Hepatic stellate cell (primary cell): ENCODE measurements around the gene LRMDA.
A peak's percentile ranks its signal among the peaks of the same experiment; 100 is the strongest.

Experiments used
- DNase-seq: peaks from one replicate; pipeline ENCODE4 v3.0.0; 2011; ENCODE audit warnings: low spot score

The LRMDA gene

GRCh38 chr10:75476985-75477384 is 45.6 kb downstream of the LRMDA start:
- no peak for DNase-seq

GRCh38 chr10:75477680-75478079 is 46.3 kb downstream of the LRMDA start:
- no peak for DNase-seq

- no peak for DNase-seq
Observed at GRCh38 chr10:75480374-75480773, 49.0 kb downstream of the LRMDA start.

GRCh38 chr10:75483188-75483587 is 51.8 kb downstream of the LRMDA start:
- DNase-seq, result no peak

GRCh38 chr10:75484717-75485116 is 53.3 kb downstream of the LRMDA start:
- DNase-seq, result no peak

- DNase-seq, result no peak
Observed at GRCh38 chr10:75486591-75486990, 55.2 kb downstream of the LRMDA start.

- DNase-seq, result no peak
Observed at GRCh38 chr10:75487087-75487754, 55.8 kb downstream of the LRMDA start.

GRCh38 chr10:75487755-75488125 is 56.3 kb downstream of the LRMDA start:
- DNase-seq, result no peak

- no peak for DNase-seq
Observed at GRCh38 chr10:75492173-75492925, 60.9 kb downstream of the LRMDA start.

GRCh38 chr10:75493464-75493863 is 62.0 kb downstream of the LRMDA start:
- no peak for DNase-seq

- DNase-seq, result no peak
Observed at GRCh38 chr10:75495434-75496190, 64.2 kb downstream of the LRMDA start.

GRCh38 chr10:75496191-75496567 is 64.8 kb downstream of the LRMDA start:
- DNase-seq, result no peak

- DNase-seq, result peak; percentile 18
Observed at GRCh38 chr10:75497997-75498883, 66.8 kb downstream of the LRMDA start.

- DNase-seq, result no peak
Observed at GRCh38 chr10:75498884-75499350, 67.5 kb downstream of the LRMDA start.

GRCh38 chr10:75499556-75500160 is 68.2 kb downstream of the LRMDA start:
- DNase-seq, result no peak

GRCh38 chr10:75502389-75502788 is 71.0 kb downstream of the LRMDA start:
- DNase-seq, result no peak

GRCh38 chr10:75502838-75503237 is 71.4 kb downstream of the LRMDA start:
- DNase-seq, result no peak

- no peak for DNase-seq
Observed at GRCh38 chr10:75505293-75505692, 73.9 kb downstream of the LRMDA start.

- no peak for DNase-seq
Observed at GRCh38 chr10:75505840-75506506, 74.5 kb downstream of the LRMDA start.

- no peak for DNase-seq
Observed at GRCh38 chr10:75506930-75507329, 75.5 kb downstream of the LRMDA start.

- DNase-seq, result no peak
Observed at GRCh38 chr10:75507469-75507868, 76.0 kb downstream of the LRMDA start.
